Neural cell (in vitro differentiated cells): ENCODE measurements around the gene ADGRE3. TPM values are rescaled to one million over a fixed set of nuclear protein-coding genes. Genes with fewer than 3 reads are reported as not detected.

Source experiments
- H2AFZ ChIP-seq: fragments of 200-600, 300-800 bp; sonication (generic), shearing (Covaris generic); 2 replicates; pipeline ENCODE4 v1.6.0; 2014; ENCODE audit warnings: low read depth, mild to moderate bottlenecking, antibody characterized with exemption, low read length, moderate library complexity
- H3F3A ChIP-seq: fragments of 200-600 bp; shearing (Covaris generic); 2 replicates; pipeline ENCODE4 v1.6.1; 2016; ENCODE audit warnings: mild to moderate bottlenecking, moderate library complexity, mixed read lengths, antibody characterized with exemption, low read length; ENCODE audit not compliant: insufficient read depth, poor library complexity, severe bottlenecking
- H3K27ac ChIP-seq: fragments of 200-600, 300-800 bp; sonication (generic), shearing (Covaris generic); 2 replicates; pipeline ENCODE4 v1.5.1; 2014; ENCODE audit warnings: mild to moderate bottlenecking, low read length, moderate library complexity
- H3K27me3 ChIP-seq: fragments of 300-800, 200-600 bp; sonication (generic), shearing (Covaris generic); 2 replicates; pipeline ENCODE4 v1.6.0; 2014; ENCODE audit warnings: mild to moderate bottlenecking, low read depth, low read length, moderate library complexity; ENCODE audit not compliant: insufficient read depth
- H3K36me3 ChIP-seq: fragments of 300-800, 200-600 bp; sonication (generic), shearing (Covaris generic); 2 replicates; pipeline ENCODE4 v1.5.1; 2014; ENCODE audit warnings: mild to moderate bottlenecking, antibody characterized with exemption, low read length, moderate library complexity; ENCODE audit not compliant: insufficient read depth
- H3K4me2 ChIP-seq: fragments of 300-800, 200-600 bp; sonication (generic), shearing (Covaris generic); 2 replicates; pipeline ENCODE4 v1.6.0; 2014; ENCODE audit warnings: mild to moderate bottlenecking, low read length
- H3K4me3 ChIP-seq: fragments of 300-800, 200-600 bp; sonication (generic), shearing (Covaris generic); 2 replicates; pipeline ENCODE4 v1.5.1; 2014; ENCODE audit warnings: mild to moderate bottlenecking, low read length, moderate library complexity
- H3K79me2 ChIP-seq: fragments of 200-600 bp; shearing (Covaris generic); replicated peaks from 2 replicates; pipeline ENCODE4 v1.6.0; 2014; ENCODE audit warnings: mild to moderate bottlenecking, low read length, moderate library complexity; ENCODE audit not compliant: insufficient read depth
- H3K9ac ChIP-seq: fragments of 300-800, 200-600 bp; sonication (generic), shearing (Covaris generic); 2 replicates; pipeline ENCODE4 v1.6.1; 2016; ENCODE audit warnings: mild to moderate bottlenecking, low read length, mixed read lengths
- H3K9me2 ChIP-seq: fragments of 200-600 bp; shearing (Covaris generic); 2 replicates; pipeline ENCODE4 v1.6.1; 2016; ENCODE audit warnings: mild to moderate bottlenecking, low read length, mixed read lengths; ENCODE audit not compliant: insufficient read depth
- H3K9me3 ChIP-seq: fragments of 200-600, 300-800 bp; sonication (generic), shearing (Covaris generic); 2 replicates; pipeline ENCODE4 v1.6.1; 2016; ENCODE audit warnings: mild to moderate bottlenecking, mixed run types, low read length, moderate library complexity, mixed read lengths
- H4K20me1 ChIP-seq: fragments of 200-600 bp; shearing (Covaris generic); 2 replicates; pipeline ENCODE4 v1.6.1; 2016; ENCODE audit warnings: mild to moderate bottlenecking, mixed run types; ENCODE audit not compliant: insufficient read depth
- EP300 ChIP-seq: fragments of 450-650 bp; conservative IDR thresholded peaks from 2 replicates; pipeline ENCODE4 v1.6.1; 2014; ENCODE audit warnings: antibody characterized with exemption, mild to moderate bottlenecking, moderate library complexity; ENCODE audit not compliant: poor library complexity, severe bottlenecking
- EZH2 ChIP-seq: fragments of 200-600, 300-800 bp; shearing (Covaris generic), sonication (generic); IDR thresholded peaks from 2 replicates; pipeline ENCODE4 v1.6.1; 2014; ENCODE audit warnings: antibody characterized with exemption, low read length, borderline replicate concordance, mild to moderate bottlenecking; ENCODE audit not compliant: insufficient read depth, poor library complexity, severe bottlenecking
- MXI1 ChIP-seq: fragments of 450-650 bp; conservative IDR thresholded peaks from 2 replicates; pipeline ENCODE4 v1.6.1; 2014; ENCODE audit warnings: antibody characterized with exemption, mild to moderate bottlenecking; ENCODE audit not compliant: poor library complexity, severe bottlenecking
- POLR2AphosphoS5 ChIP-seq: IDR thresholded peaks from 2 replicates; pipeline ENCODE4 v1.6.1; 2012
- RAD21 ChIP-seq: fragments of 450-650 bp; conservative IDR thresholded peaks from 2 replicates; pipeline ENCODE4 v1.6.1; 2014; ENCODE audit warnings: antibody characterized with exemption, mild to moderate bottlenecking, moderate library complexity
- REST ChIP-seq: IDR thresholded peaks from 2 replicates; pipeline ENCODE4 v1.6.1; 2012; ENCODE audit warnings: borderline replicate concordance
- SMC3 ChIP-seq: fragments of 450-650 bp; conservative IDR thresholded peaks from 2 replicates; pipeline ENCODE4 v1.6.1; 2014; ENCODE audit warnings: antibody characterized with exemption, mild to moderate bottlenecking, moderate library complexity; ENCODE audit not compliant: poor library complexity
- TAF1 ChIP-seq: IDR thresholded peaks from 2 replicates; pipeline ENCODE4 v1.6.1; 2012; ENCODE audit warnings: low read depth
- polyA minus RNA-seq: library from RNA; depleted of rRNA, polyadenylated mRNA; stranded (reverse); fragments of >200 nt; gene quantifications from 2 replicates; pipeline ENCODE4 v1.2.3, GENCODE V29; 2014
- polyA plus RNA-seq: library from polyadenylated mRNA; depleted of rRNA; stranded (reverse); fragments of >200 nt; gene quantifications from 2 replicates; pipeline ENCODE4 v1.2.3, GENCODE V29; 2014
- TF ChIP-seq, protein P1 (sequence below): fragments of 450-650 bp; IDR thresholded peaks from 2 replicates; pipeline ENCODE4 v1.5.1; 2014; ENCODE audit warnings: antibody characterized with exemption, mild to moderate bottlenecking, moderate library complexity; ENCODE audit not compliant: poor library complexity, severe bottlenecking

ADGRE3 gene
- not detected in 2 replicates for polyA plus RNA-seq
- not detected in 2 replicates for polyA minus RNA-seq

DNA sequence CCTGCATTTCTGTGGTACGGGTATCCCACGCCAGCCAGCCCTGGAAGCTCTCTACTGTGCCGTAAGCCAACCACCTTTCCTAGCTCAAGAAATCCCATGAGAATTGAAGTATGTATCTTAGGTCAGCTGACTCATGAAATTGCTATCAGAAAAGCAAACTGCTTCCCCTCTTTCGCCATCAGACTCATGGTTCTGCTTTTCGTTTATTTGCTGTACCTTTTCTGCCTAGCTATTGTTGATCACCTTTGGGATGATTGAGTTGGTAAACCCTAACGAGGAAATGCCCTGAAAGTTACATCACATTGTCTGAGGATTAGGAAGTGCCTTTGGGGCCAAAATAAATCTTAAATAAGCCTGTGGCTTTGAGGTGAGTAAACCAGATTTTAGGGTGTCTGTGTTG is at the start of gene ADGRE3:
ADGRE3 (minus strand) TSS at position 81 of the 400 bp plus-strand sequence; CDS start at position 7, 74 bp downstream.
- H4K20me1 ChIP-seq = no peaks in the 10 kb centered on the region
- H2AFZ ChIP-seq = no peak within 1 kb of the TSS
- no peak within 1 kb of the TSS for H3K4me3 ChIP-seq
- H3K27ac ChIP-seq = no peak within 1 kb of the TSS
- H3K9me3 ChIP-seq = no peaks in the 10 kb centered on the region
- no peak within 1 kb of the TSS for H3K4me2 ChIP-seq
- H3K79me2 ChIP-seq = no peaks in the 10 kb centered on the region
- H3K36me3 ChIP-seq = no peaks in the 10 kb centered on the region
- no peaks in the 10 kb centered on the region for H3F3A ChIP-seq
- no peaks in the 10 kb centered on the region for H3K9me2 ChIP-seq
- no peaks in the 10 kb centered on the region for H3K27me3 ChIP-seq
- TF ChIP-seq EZH2 = no peak
- TF ChIP-seq, protein P1, sequence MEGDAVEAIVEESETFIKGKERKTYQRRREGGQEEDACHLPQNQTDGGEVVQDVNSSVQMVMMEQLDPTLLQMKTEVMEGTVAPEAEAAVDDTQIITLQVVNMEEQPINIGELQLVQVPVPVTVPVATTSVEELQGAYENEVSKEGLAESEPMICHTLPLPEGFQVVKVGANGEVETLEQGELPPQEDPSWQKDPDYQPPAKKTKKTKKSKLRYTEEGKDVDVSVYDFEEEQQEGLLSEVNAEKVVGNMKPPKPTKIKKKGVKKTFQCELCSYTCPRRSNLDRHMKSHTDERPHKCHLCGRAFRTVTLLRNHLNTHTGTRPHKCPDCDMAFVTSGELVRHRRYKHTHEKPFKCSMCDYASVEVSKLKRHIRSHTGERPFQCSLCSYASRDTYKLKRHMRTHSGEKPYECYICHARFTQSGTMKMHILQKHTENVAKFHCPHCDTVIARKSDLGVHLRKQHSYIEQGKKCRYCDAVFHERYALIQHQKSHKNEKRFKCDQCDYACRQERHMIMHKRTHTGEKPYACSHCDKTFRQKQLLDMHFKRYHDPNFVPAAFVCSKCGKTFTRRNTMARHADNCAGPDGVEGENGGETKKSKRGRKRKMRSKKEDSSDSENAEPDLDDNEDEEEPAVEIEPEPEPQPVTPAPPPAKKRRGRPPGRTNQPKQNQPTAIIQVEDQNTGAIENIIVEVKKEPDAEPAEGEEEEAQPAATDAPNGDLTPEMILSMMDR = no peak
- TF ChIP-seq MXI1 = no peak
- TF ChIP-seq TAF1 = no peak
- no peak for TF ChIP-seq RAD21
- TF ChIP-seq SMC3 = no peak
- no peak for TF ChIP-seq EP300
- TF ChIP-seq POLR2AphosphoS5 = no peak
- TF ChIP-seq REST = no peak
- H3K9ac ChIP-seq = no peak within 1 kb of the TSS

DNA sequence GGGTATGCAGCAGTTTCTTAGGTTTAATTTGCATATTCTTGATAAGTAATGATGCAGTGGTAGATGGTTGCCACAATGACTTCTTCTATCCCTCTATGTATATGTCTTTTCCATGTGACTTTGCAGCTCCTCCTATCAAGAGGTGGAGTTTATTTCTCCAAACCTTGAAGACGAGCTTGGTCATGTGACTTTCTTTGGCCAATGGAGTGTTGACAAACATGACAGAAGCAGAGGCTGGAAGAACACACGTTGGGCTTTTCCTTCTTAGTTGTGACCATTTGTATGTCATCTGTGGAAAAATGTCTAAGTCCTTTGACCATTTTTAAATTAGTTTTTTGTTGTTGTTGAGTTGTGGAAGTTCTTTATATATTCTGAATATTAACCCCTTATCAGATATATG is 47.5 kb upstream of the ADGRE3 start:
- Histone ChIP-seq H3K4me2 (no peak overlapping the region), H3K9ac (no peak overlapping the region), H3K27ac (no peak overlapping the region), H2AFZ (no peak overlapping the region), H3K27me3 (no peaks in the 10 kb centered on the region), H3K4me3 (no peak overlapping the region), H3K79me2 (no peaks in the 10 kb centered on the region), H4K20me1 (no peaks in the 10 kb centered on the region), H3K9me3 (peaks cover 42% of the 10 kb centered on the region), H3F3A (no peaks in the 10 kb centered on the region), H3K9me2 (no peaks in the 10 kb centered on the region), H3K36me3 (peaks cover 38% of the 10 kb centered on the region)
- TF ChIP-seq SMC3 (no peak), EP300 (no peak), REST (no peak), TAF1 (no peak), MXI1 (no peak), EZH2 (no peak), POLR2AphosphoS5 (no peak), RAD21 (no peak)
- TF ChIP-seq, protein P1 = no peak
